SKM-1 (cell line): Measurements from ENCODE around the gene MMP1.
"Not testable (repeated sequence)": the region's sequence is repeated elsewhere in the genome, so short reads cannot be mapped to it uniquely, and the experiment has no call there.

Experiments
- DNase-seq: peaks from one replicate; lab custom pipeline; 2025; ENCODE audit not compliant: unreplicated experiment; lab: John Stamatoyannopoulos, UW

The MMP1 gene

GRCh38 chr11:102762361-102762767 is 35.6 kb downstream of the MMP1 start:
- DNase-seq = no peak

GRCh38 chr11:102761646-102762238 is 36.2 kb downstream of the MMP1 start:
- no peak for DNase-seq

GRCh38 chr11:102760344-102761035 is 37.5 kb downstream of the MMP1 start:
- DNase-seq = no peak

GRCh38 chr11:102757823-102758549 is 40.0 kb downstream of the MMP1 start:
- peak; percentile 45 for DNase-seq

GRCh38 chr11:102753267-102753666 is 44.7 kb downstream of the MMP1 start:
- no peak for DNase-seq

GRCh38 chr11:102751673-102752072 is 46.3 kb downstream of the MMP1 start:
- no peak for DNase-seq

- DNase-seq = no peak
Observed at GRCh38 chr11:102749101-102749722, 48.7 kb downstream of the MMP1 start.

- DNase-seq = not testable (repeated sequence)
Observed at GRCh38 chr11:102746746-102747578, 51.0 kb downstream of the MMP1 start.
